ENCODE measurements around the gene TRIM67. TPM values are rescaled to one million over a fixed set of nuclear protein-coding genes. Genes with fewer than 3 reads are reported as not detected.

Gene TRIM67
- total and polyA plus RNA-seq, 2 donors (not counting 1 experiment from before 2014, with no cell fraction given): not detected

- Histone ChIP-seq H3K4me2 (replicated peaks; ENCODE audit: low read depth, low read length, poor library complexity, severe bottlenecking) (no peak overlapping the region), H4K20me1 (ENCODE audit: control insufficient read depth, insufficient read depth, low read length, poor library complexity, severe bottlenecking) (no peaks in the 10 kb centered on the region), H3K9ac (ENCODE audit: low read length) (no peak overlapping the region), H2AFZ (ENCODE audit: insufficient read depth, low read depth, low read length, poor library complexity, severe bottlenecking) (no peak overlapping the region), H3K9me3 (ENCODE audit: control extremely low read depth in 1 of 3, control insufficient read depth in 2 of 3, insufficient read depth in 1 of 3, low read length in 2 of 3) (peaks cover 0 to 4% (median 0%) of the 10 kb centered on the region in 3 donors), H3K79me2 (ENCODE audit: control insufficient read depth, insufficient read depth, low read length) (no peaks in the 10 kb centered on the region), H3K4me1 (ENCODE audit: control insufficient read depth in 2 of 2, insufficient read depth in 2 of 2, low read length in 2 of 2) (no peaks in the 10 kb centered on the region), H3K27ac (ENCODE audit: low read length in 2 of 2) (no peak overlapping the region), H3K36me3 (replicated peaks in 1 of 2; ENCODE audit: control extremely low read depth in 1 of 2, control insufficient read depth in 1 of 2, extremely low read depth in 1 of 2, insufficient read depth in 2 of 2, low read length in 1 of 2) (no peaks in the 10 kb centered on the region), H3K4me3 (ENCODE audit: control extremely low read depth in 1 of 5, extremely low read depth in 1 of 5, insufficient read depth in 1 of 5, low read depth in 2 of 5, low read length in 4 of 5) (no peak overlapping the region), H3K27me3 (replicated peaks in 1 of 4; ENCODE audit: control extremely low read depth in 1 of 4, control insufficient read depth in 3 of 4, insufficient read depth in 4 of 4, low read length in 3 of 4) (peaks cover 0 to 39% (median 2%) of the 10 kb centered on the region in 4 experiments)
- TF ChIP-seq CTCF (IDR thresholded peaks at IDR 0.05): no peak
- TF ChIP-seq EZH2 (IDR thresholded peaks at IDR 0.05; ENCODE audit: borderline replicate concordance, insufficient read depth, low read depth, low read length, poor library complexity, severe bottlenecking): no peak
- DNase-seq: no peak
- 87% methylated on average over 2 of the region's 6 CpGs for WGBS (ENCODE audit: insufficient coverage)
- H3K9me3 Mint-ChIP-seq (ENCODE audit: insufficient read depth): no peaks in the 10 kb centered on the region
- no peak for ATAC-seq (ENCODE audit: low read depth)
- no peaks in the 10 kb centered on the region for H3K4me1 Mint-ChIP-seq
- H3K27ac Mint-ChIP-seq: no peak overlapping the region
- ChIA-PET CTCF (no interaction called here), POLR2A (no interaction called here)
- H3K4me3 Mint-ChIP-seq: no peak overlapping the region
- intact Hi-C loops (cut with micrococcal nuclease): no loop called here
- peaks cover 50% of the 10 kb centered on the region for H3K27me3 Mint-ChIP-seq
Observed at GRCh38 chr1:231184891-231185290, 23.0 kb downstream of the TRIM67 start.

- Mint-ChIP-seq H3K9me3 (ENCODE audit: insufficient read depth) (no peaks in the 10 kb centered on the region), H3K4me3 (no peak overlapping the region), H3K27ac (no peak overlapping the region), H3K27me3 (peaks cover 52% of the 10 kb centered on the region), H3K4me1 (no peaks in the 10 kb centered on the region)
- ATAC-seq (ENCODE audit: low read depth) (no peak), DNase-seq (no peak)
- Histone ChIP-seq H3K9ac (ENCODE audit: low read length) (no peak overlapping the region), H3K4me3 (ENCODE audit: control extremely low read depth in 1 of 5, extremely low read depth in 1 of 5, insufficient read depth in 1 of 5, low read depth in 2 of 5, low read length in 4 of 5) (no peak overlapping the region), H2AFZ (ENCODE audit: insufficient read depth, low read depth, low read length, poor library complexity, severe bottlenecking) (no peak overlapping the region), H3K9me3 (ENCODE audit: control extremely low read depth in 1 of 3, control insufficient read depth in 2 of 3, insufficient read depth in 1 of 3, low read length in 2 of 3) (peaks cover 0 to 7% (median 0%) of the 10 kb centered on the region in 3 donors), H3K4me2 (replicated peaks; ENCODE audit: low read depth, low read length, poor library complexity, severe bottlenecking) (no peak overlapping the region), H3K36me3 (replicated peaks in 1 of 2; ENCODE audit: control extremely low read depth in 1 of 2, control insufficient read depth in 1 of 2, extremely low read depth in 1 of 2, insufficient read depth in 2 of 2, low read length in 1 of 2) (no peaks in the 10 kb centered on the region), H3K27ac (ENCODE audit: low read length in 2 of 2) (no peak overlapping the region), H4K20me1 (ENCODE audit: control insufficient read depth, insufficient read depth, low read length, poor library complexity, severe bottlenecking) (no peaks in the 10 kb centered on the region), H3K79me2 (ENCODE audit: control insufficient read depth, insufficient read depth, low read length) (no peaks in the 10 kb centered on the region), H3K4me1 (ENCODE audit: control insufficient read depth in 2 of 2, insufficient read depth in 2 of 2, low read length in 2 of 2) (no peaks in the 10 kb centered on the region), H3K27me3 (replicated peaks in 1 of 4; ENCODE audit: control extremely low read depth in 1 of 4, control insufficient read depth in 3 of 4, insufficient read depth in 4 of 4, low read length in 3 of 4) (peaks cover 0 to 44% (median 2%) of the 10 kb centered on the region in 4 experiments)
- WGBS (ENCODE audit: insufficient coverage): 90% methylated on average over 11 of the region's 11 CpGs
- POLR2A ChIA-PET: no interaction called here
- intact Hi-C loops (cut with micrococcal nuclease): no loop called here
- CTCF ChIA-PET: no interaction called here
- TF ChIP-seq CTCF (IDR thresholded peaks at IDR 0.05): no peak
- no peak for TF ChIP-seq EZH2 (IDR thresholded peaks at IDR 0.05; ENCODE audit: borderline replicate concordance, insufficient read depth, low read depth, low read length, poor library complexity, severe bottlenecking)
Observed at GRCh38 chr1:231185391-231185790, 23.5 kb downstream of the TRIM67 start.
